ENCODE measurements around the gene NAT9.

The NAT9 gene

DNA sequence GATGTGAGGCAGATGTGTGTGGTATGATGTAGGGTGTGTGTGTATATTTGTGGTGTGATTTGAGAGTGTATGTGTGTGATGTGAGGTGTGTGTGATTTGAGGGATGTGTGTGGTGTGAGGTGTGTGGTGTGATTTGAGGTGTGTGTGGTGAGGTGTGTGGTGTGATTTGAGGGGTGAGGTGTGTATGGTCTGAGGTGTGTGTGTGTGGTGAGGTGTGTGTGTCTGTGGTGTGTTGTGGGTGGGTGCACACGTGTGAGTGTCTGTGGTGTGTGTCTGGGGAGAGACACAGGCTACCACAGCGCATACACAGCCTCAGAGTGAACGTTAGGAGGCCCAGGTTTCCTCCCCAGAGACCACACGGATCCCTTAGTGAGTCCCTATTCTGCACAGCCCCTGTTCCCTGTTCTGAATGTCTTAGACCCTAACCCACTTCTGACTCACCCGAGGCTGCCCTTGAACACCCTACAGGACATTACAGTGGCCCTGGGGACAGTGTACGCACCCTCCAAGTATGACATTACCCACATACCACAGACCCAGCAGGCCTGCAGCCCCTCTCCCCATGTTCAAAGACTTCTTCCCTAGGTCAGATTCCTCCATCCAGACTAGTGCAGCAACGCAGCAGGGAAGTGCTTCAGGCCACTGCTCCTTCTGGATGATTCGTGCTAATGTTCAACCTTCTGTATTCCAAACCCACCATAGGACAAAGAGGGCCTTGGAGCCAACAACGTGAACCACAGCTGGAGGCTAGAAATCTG is 42.6 kb downstream of the NAT9 start:
- no peak for TF ChIP-seq POLR2A (IDR thresholded peaks at IDR 0.05; ENCODE audit: low read depth, low read length)
- DNase-seq (ENCODE audit: insufficient read length, low spot score): no peak
- FAIRE-seq: no peak

- FAIRE-seq (no peak), DNase-seq (ENCODE audit: insufficient read length, low spot score) (no peak)
- no peak for TF ChIP-seq POLR2A (IDR thresholded peaks at IDR 0.05; ENCODE audit: low read depth, low read length)
Measured at GRCh38 chr17:74732042-74732867, 43.9 kb downstream of the NAT9 start.

DNA sequence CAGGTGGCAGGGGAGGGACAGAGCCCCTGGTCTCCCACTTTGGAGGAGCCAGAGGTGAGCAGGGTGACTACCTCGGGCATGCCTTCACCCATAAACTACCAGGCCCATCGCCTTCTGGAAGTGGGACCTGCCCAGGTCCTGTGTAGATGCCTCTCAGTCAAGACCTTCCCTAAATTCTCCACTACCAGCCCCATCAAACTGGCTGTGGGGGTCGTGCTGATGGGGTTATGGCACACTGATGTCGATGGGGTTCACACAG is 44.9 kb downstream of the NAT9 start:
- no peak for DNase-seq (ENCODE audit: insufficient read length, low spot score)
- no peak for TF ChIP-seq POLR2A (IDR thresholded peaks at IDR 0.05; ENCODE audit: low read depth, low read length)
- no peak for FAIRE-seq

DNA sequence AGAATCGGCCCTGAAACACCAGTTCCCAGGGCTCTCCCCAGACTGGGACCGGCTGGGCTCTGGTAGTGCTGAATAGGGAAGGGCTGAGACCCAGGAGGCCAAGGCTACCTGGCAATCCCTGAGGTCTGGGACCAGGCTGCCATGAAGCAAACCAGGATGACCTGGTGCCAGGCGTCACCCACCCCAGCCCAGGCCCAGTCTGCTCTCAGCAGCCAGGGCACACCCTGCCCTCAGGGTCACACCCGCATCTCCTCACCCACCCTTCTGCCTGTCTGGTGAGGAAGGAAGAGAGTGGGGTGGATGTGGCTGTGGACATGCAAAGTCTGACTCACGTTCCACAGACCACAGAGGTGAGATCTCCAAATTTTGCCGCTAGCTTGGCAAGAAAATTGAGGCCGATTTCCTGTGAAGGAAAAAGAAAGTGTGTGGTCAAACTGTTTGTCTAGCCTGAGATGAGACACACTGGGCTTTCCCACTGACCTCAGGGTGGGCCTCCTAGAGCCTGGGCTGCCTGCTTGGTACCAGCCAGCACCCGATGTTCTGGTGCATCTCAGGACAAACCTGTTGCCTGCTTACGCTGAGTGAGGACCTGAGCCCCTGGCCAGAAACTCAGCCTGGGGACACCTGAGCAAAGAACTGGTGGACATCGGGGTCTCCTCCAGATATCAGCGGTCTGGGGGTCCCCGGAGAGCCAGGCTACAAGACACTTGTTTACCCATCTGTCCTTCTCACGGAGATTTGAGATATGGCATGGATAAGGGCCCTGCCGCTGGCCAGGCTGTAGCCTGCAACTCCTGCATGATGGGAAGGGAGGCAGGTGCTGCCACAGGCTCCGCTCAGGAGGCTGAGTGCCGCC is 45.4 kb downstream of the NAT9 start:
- DNase-seq (ENCODE audit: insufficient read length, low spot score) (no peak), FAIRE-seq (no peak)
- TF ChIP-seq POLR2A (IDR thresholded peaks at IDR 0.05; ENCODE audit: low read depth, low read length): no peak

- FAIRE-seq (no peak), DNase-seq (ENCODE audit: insufficient read length, low spot score) (no peak)
- no peak for TF ChIP-seq POLR2A (IDR thresholded peaks at IDR 0.05; ENCODE audit: low read depth, low read length)
Measured at GRCh38 chr17:74729866-74730265, 46.3 kb downstream of the NAT9 start.

GRCh38 chr17:74729368-74729767 is 46.8 kb downstream of the NAT9 start:
- FAIRE-seq (no peak), DNase-seq (ENCODE audit: insufficient read length, low spot score) (no peak)
- TF ChIP-seq POLR2A (IDR thresholded peaks at IDR 0.05; ENCODE audit: low read depth, low read length): no peak

- FAIRE-seq: no peak
- TF ChIP-seq POLR2A (IDR thresholded peaks at IDR 0.05; ENCODE audit: low read depth, low read length): no peak
- DNase-seq (ENCODE audit: insufficient read length, low spot score): no peak
Measured at GRCh38 chr17:74728702-74729075, 47.5 kb downstream of the NAT9 start.

DNA sequence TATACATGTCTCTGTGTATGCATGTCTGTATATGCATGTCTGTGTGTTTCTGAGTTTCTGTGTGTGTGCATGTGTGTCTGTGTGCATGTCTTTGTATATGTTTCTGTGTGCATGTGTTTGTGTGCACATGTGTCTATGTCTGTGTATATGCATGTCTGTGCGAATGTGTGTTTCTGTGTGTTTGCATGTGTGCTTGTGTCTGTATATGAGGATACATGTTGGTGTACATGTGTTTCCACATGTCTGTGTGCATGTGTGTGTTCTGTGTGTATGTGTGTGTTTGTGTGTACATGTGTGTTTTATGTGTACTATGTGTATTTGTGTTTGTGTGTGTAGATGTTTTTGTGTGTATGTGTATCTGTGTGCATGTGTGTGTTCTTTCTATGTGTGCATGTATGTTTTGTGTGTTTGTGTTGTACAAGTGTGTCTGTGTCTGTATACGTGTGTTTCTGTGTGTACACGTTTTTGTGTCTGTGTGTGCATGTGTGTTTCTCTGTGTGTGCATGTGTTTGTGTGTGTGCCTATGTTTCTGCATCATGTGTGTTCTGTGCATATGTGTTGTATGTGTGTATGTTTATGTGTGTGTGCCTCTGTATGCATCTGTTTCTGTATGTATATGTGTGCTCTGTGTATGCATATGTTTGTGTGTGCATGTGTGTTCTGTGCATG is 48.0 kb downstream of the NAT9 start:
- no peak for TF ChIP-seq POLR2A (IDR thresholded peaks at IDR 0.05; ENCODE audit: low read depth, low read length)
- DNase-seq (ENCODE audit: insufficient read length, low spot score) (no peak), FAIRE-seq (no peak)

- no peak for TF ChIP-seq POLR2A (IDR thresholded peaks at IDR 0.05; ENCODE audit: low read depth, low read length)
- FAIRE-seq: no peak
Measured at GRCh38 chr17:74725111-74725510, 51.0 kb downstream of the NAT9 start.

DNA sequence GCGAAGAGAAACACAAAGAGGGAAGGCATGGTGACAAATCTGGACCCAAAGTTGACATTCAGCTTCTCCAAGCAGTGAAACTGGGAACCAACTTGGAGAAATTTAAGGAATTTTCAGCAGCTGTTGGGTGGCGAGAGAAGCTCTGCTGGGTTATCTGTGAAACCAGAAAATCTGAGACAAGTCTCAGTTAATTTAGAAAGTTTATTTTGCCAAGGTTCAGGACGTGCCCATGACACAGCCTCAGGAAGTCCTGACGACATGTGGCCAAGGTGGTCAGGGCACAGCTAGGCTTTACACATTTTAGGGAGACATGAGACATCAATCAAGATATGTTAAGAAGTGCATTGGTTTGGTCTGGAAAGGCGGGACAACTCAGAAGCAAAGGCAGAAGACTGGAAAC is 52.3 kb downstream of the NAT9 start:
- FAIRE-seq (no peak), DNase-seq (ENCODE audit: insufficient read length, low spot score) (no peak)
- no peak for TF ChIP-seq POLR2A (IDR thresholded peaks at IDR 0.05; ENCODE audit: low read depth, low read length)

More at GRCh38 chr17:74725111-74725510, 51.0 kb downstream of the NAT9 start:
- no peak for DNase-seq (ENCODE audit: insufficient read length, low spot score)

- no peak for TF ChIP-seq POLR2A (IDR thresholded peaks at IDR 0.05; ENCODE audit: low read depth, low read length)
- FAIRE-seq: no peak
- no peak for DNase-seq (ENCODE audit: insufficient read length, low spot score)
Measured at GRCh38 chr17:74722782-74723181, 53.4 kb downstream of the NAT9 start.
